ENCODE results near the gene NCKIPSD.
"Not testable (repeated sequence)": the region's sequence is repeated elsewhere in the genome, so short reads cannot be mapped to it uniquely, and the experiment has no call there.

GRCh38 chr3:48733752-48734518 lies 48.2 kb upstream of the NCKIPSD start:
- not testable (repeated sequence) for TF ChIP-seq CTCF (IDR thresholded peaks at IDR 0.05; ENCODE audit: low read depth, low read length); EZH2phosphoT487 (IDR thresholded peaks at IDR 0.05; ENCODE audit: low read depth)
